GM12873 (cell line): Measurements from ENCODE around the gene GLUL.

Experiments used
- TF ChIP-seq, protein P1 (sequence below): IDR thresholded peaks from 2 replicates; pipeline ENCODE4 v1.5.1; 2012; ENCODE audit warnings: low read depth, mild to moderate bottlenecking, moderate library complexity, low read length, control low read depth; ENCODE audit not compliant: insufficient read depth; ENCODE audit errors: missing control alignments

The GLUL gene

GRCh38 chr1:182376936-182377574 lies 14.5 kb downstream of the GLUL start:
- TF ChIP-seq, protein P1, sequence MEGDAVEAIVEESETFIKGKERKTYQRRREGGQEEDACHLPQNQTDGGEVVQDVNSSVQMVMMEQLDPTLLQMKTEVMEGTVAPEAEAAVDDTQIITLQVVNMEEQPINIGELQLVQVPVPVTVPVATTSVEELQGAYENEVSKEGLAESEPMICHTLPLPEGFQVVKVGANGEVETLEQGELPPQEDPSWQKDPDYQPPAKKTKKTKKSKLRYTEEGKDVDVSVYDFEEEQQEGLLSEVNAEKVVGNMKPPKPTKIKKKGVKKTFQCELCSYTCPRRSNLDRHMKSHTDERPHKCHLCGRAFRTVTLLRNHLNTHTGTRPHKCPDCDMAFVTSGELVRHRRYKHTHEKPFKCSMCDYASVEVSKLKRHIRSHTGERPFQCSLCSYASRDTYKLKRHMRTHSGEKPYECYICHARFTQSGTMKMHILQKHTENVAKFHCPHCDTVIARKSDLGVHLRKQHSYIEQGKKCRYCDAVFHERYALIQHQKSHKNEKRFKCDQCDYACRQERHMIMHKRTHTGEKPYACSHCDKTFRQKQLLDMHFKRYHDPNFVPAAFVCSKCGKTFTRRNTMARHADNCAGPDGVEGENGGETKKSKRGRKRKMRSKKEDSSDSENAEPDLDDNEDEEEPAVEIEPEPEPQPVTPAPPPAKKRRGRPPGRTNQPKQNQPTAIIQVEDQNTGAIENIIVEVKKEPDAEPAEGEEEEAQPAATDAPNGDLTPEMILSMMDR = no peak

GRCh38 chr1:182374101-182374834 lies 17.3 kb downstream of the GLUL start:
- TF ChIP-seq, protein P1 = no peak

GRCh38 chr1:182370532-182370931 lies 21.1 kb downstream of the GLUL start:
- TF ChIP-seq, protein P1 = no peak

GRCh38 chr1:182368903-182369302 lies 22.7 kb downstream of the GLUL start:
- TF ChIP-seq, protein P1 = no peak

DNA sequence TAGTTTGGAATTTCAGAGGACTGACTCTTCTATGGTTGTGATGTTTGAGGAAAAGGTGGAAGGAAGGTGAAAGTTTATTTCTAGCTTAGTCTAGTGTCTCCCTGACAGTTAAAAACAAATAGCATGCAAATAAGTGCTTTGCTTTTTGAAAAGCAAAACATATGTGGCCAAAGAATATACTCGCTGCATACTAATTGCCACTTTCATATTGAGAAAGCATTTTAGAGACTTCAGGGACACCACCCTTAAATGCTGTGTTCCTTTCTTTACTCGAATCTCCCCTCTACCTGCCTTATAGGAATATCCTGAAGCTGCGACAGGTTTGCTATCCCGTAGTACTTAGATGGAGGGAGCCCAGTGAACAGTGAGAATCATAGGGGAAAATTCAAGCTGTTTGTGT lies 23.2 kb downstream of the GLUL start:
- TF ChIP-seq, protein P1 = no peak

GRCh38 chr1:182367926-182368325 lies 23.7 kb downstream of the GLUL start:
- TF ChIP-seq, protein P1 = no peak

DNA sequence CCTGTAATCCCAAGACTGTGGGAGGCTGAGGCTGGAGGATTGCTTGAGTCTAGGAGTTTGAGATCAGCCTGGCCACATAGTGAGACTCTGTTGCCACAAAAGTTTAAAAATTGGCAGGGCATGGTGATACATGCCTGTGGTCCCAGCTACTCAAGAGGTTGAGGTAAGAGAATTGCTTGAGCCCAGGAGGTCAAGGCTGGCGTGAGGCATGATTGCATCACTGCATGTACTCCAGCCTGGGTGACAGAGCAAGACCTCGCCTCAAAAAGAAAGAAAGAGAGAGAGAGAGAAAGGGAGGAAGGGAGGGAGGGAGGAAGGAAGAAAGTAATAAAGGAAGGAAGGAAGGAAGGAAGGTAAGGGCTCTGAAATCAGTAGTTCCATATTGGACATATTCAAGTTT lies 25.0 kb downstream of the GLUL start:
- TF ChIP-seq, protein P1 = no peak
